GM18868 (cell line): ENCODE results near the gene ZFYVE28.
"Not testable (repeated sequence)": the region's sequence is repeated elsewhere in the genome, so short reads cannot be mapped to it uniquely, and the experiment has no call there.

Experiments used
- ATAC-seq: cut with Tn5 transposase; IDR thresholded peaks from one replicate; pipeline ENCODE4 v1.9.1; 2021; ENCODE audit warnings: mild to moderate bottlenecking, moderate library complexity; ENCODE audit not compliant: unreplicated experiment

The ZFYVE28 gene

DNA sequence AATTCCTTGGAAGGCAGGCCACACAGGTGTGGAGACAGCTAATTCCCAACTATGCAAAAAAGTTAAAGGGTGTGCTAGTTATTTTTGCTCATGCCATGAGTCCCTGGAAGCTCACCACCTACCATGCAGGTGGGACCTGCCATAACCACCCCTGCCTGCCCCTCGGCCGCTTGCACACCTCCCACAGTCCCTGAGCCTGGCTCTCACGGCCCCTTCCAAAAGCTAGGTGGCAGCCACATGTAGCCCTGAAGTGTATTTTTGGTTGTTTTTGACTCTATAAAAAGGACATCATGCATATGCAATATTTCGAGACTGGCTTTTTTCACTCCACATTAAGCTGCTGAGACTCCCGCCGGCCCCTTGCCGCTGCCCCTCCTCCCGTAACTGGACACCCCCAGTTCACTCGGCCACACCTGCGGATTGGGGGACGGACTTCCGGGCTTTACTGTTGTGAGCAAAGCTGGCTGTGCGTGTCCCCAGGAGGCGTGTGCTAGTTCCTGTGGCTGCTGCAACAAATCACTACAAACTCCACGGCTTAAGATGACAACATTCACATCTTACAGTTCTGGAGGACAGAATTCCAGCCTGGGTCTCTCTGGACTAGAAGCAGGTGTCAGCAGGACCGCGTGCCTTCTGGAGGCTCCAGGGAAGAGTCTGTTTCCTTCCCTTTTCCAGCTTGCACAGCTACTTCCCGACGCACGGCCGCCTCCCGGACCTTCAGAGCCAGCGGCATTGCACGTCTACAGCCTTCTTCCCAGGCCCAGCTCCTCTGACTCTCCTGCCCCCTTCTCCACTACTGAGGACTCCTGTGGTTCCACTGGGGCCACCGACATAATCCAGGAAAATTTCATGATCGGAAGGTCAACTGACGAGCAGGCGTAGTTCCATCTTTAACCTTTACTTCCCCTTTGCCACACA lies 24.8 kb downstream of the ZFYVE28 start:
- peak; percentile 39 for ATAC-seq

- no peak for ATAC-seq
Observed at GRCh38 chr4:2390784-2391421, 27.5 kb downstream of the ZFYVE28 start.

GRCh38 chr4:2390146-2390545 lies 28.3 kb downstream of the ZFYVE28 start:
- ATAC-seq, result no peak

- ATAC-seq, result no peak
Observed at GRCh38 chr4:2389691-2390090, 28.8 kb downstream of the ZFYVE28 start.

DNA sequence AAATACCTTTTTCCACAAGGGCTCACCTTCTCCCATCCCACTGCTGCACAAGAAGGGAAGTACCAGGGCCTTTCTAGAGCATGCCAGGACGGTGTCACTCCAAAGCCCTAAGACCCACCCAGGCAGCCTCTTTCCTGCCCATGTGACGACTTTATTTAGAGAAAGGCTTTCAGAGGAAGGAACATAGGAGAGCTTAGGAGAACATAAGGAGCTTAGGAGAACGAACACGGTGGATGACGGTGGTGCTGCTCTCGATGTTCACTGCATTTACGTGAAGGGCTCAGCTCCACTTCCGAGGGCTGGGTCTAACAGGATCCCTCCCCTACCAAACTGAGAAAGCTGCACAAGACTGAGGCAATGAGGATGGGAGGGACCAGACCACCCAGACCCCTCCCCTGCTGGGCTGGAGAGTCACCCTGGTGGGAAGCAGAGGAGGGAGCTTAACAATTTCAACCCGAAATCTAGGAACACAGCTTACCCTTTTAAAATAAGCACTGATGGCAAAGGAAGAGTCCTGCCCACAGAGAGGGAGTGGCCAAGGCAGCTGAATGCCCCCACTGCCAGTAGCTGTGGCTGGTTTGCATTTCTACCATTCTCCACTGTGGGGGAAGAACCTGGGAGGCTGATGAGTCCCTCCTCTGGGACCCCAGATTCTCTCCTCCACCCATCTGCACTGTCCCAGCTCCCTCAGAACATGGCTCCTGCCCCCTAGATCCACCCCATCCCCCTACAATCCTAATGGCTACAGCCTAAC lies 29.8 kb downstream of the ZFYVE28 start:
- ATAC-seq, result no peak

DNA sequence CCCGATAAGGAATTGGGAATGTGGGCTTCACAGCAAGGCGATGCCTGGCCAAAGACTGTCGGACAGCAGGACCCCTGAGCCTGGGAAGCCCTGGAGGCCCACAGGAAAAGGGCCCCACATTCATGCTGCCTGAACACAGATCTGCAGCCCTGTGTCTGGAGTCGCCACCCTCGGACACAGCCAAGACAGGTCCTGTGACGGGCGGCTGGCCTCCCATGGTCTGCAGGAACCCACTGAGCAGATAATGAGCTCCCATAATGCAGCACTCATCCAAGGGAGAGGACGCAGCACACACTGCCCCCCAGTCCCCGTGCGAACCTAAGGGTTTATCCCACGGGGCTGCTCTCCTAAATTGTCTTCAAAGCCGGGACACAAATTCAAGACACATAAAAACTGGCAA lies 30.6 kb downstream of the ZFYVE28 start:
- ATAC-seq, result no peak

- no peak for ATAC-seq
Observed at GRCh38 chr4:2387218-2387617, 31.2 kb downstream of the ZFYVE28 start.

DNA sequence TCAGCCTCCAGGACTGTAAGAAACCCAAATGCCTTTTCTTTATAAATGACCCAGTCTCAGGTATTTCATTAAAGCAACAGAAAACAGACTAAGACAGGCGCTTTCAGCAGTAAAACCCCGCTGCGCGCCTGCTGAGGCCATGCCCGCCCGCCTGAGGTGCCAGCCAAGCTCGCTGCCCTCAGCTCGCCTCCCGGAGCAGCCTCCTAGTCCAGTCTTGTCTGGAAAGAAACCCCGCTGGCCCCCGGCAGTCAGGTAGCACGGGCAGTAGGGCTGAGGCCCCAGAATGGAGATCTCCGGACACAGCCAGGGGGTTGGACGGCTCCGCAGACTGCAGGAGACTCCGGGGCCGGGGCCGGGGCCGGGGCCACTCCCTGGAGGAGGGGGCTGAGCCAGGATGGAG lies 31.7 kb downstream of the ZFYVE28 start:
- ATAC-seq, result no peak

DNA sequence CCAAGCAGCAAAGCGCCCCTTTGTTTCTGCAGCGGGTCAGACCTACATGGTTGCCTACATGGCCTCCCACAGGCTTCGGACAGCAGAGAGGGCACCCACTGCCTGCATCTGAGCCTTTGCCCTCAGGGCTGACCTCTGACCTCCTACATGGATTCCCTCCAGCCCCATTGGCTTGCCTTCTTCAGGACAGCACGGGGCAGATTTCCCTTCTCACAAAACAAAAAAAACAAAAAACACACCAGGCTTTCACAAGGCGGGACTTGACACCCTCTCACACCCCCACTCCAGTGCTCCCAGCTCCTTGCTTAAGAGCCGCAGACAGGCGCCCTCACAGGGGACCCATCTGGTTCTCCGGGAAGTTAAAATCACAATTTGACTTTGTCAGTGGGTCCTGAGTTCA lies 32.9 kb downstream of the ZFYVE28 start:
- no peak for ATAC-seq

DNA sequence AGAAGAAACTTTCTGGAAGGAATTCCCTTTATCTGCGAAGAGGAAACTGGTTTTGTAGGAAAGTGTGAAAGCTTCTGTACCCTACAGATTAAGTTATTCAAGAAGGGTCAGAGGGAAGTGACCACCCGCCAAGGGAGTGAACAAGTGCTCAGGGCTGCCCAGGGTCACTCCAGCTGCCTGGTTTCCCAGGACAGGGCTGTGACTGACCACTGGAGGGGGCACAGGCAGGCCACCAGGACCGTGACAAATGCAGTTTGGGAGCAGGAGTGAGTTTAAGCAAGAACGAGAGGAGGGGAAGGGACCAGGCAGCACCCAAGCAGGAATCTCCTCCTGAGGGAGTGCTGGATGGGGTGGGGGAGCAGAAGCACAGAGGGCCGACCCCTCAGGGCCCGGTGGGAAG lies 34.2 kb downstream of the ZFYVE28 start:
- no peak for ATAC-seq

GRCh38 chr4:2383760-2384159 lies 34.7 kb downstream of the ZFYVE28 start:
- ATAC-seq, result no peak

GRCh38 chr4:2383220-2383631 lies 35.2 kb downstream of the ZFYVE28 start:
- not testable (repeated sequence) for ATAC-seq

DNA sequence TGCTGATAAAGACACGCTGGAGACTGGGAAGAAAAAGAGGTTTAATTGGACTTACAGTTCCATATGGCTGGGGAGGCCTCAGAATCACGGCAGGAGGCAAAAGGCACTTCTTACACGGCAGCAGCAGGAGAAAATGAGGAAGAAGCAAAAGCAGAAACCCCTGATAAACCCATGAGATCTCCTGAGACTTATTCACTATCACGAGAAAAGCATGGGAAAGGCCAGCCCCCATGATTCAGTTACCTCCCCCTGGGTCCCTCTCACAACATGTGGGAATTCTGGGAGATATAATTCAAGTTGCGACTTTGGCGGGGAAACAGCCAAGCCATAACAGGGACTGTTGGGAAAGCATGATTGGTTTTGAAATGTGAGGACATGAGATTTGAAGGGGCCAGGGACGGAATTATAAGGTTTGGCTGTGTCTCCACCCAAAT lies 35.7 kb downstream of the ZFYVE28 start:
- ATAC-seq, result not testable (repeated sequence)

DNA sequence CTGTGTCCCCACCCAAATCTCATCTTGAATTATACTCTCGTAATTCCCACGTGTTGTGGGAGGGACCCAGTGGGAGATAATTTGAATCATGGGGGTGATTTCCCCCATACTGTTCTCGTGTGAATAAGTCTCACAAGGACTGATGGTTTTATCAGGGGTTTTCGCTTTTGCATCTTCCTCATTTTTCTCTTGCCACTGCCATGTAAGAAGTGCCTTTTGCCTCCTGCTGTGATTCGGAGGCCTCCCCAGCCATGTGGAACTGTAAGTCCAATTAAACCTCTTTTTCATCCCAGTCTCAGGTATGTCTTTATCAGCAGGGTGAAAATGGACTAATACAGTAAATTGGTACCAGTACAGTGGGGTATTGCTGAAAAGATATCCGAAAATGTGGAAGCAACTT lies 37.9 kb downstream of the ZFYVE28 start:
- ATAC-seq, result not testable (repeated sequence)

DNA sequence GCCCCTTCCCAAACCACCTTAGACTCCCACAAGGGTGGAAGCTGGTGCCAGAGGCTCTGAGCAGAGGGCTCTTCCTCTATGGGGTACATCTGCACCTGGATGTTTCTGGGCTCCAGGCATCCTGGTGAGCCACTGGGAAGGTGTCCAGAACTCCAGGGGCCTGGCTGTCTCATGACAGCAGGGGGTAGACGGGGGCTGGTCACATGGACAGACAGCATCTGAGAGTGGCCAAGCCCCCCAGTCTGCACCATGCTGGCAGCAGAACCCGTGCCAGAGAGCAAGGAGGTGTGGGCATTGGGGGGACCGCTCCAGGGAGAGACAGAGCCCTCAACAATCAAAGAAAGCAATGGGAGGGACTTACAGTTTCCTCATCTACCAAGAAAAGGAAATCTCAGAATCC lies 39.5 kb downstream of the ZFYVE28 start:
- ATAC-seq, result no peak

GRCh38 chr4:2378401-2378800 lies 40.0 kb downstream of the ZFYVE28 start:
- no peak for ATAC-seq

DNA sequence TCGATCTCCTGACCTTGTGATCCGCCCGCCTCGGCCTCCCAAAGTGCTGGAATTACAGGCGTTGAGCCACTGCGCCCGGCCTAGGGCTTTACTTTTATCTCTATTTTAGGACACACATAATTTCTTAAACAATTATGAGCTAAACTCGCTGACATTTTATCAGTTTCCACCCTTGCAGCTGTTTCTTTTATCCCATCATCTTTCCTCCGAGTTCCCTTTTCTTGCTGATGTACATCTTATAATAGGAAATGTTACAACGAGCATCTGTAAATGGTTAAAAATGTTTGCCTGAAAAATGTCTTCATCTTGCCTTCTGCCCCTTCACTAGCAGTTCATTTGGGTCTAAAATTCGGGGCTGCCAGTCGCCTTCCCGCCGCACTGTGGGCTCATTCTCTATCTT lies 41.2 kb downstream of the ZFYVE28 start:
- no peak for ATAC-seq

GRCh38 chr4:2375427-2375826 lies 43.0 kb downstream of the ZFYVE28 start:
- no peak for ATAC-seq

DNA sequence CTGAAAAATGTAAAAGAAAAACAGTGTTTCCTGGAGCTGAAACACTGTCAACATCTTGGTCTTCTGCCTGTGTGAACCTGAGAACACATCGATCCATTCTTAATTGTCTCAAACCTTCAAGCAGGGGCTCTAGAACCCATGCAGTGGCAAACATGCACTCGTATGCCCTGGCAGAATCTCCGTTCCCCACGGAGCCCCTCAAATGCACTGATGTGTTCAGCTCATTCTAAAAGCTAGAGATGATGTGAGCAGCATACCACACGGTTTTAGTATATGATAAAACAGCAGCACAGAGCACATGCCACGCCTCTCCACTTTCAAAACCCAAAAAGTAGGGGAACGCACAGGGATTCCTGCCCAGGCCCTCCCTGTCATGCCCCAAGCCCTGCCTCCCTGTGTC lies 44.9 kb downstream of the ZFYVE28 start:
- no peak for ATAC-seq

DNA sequence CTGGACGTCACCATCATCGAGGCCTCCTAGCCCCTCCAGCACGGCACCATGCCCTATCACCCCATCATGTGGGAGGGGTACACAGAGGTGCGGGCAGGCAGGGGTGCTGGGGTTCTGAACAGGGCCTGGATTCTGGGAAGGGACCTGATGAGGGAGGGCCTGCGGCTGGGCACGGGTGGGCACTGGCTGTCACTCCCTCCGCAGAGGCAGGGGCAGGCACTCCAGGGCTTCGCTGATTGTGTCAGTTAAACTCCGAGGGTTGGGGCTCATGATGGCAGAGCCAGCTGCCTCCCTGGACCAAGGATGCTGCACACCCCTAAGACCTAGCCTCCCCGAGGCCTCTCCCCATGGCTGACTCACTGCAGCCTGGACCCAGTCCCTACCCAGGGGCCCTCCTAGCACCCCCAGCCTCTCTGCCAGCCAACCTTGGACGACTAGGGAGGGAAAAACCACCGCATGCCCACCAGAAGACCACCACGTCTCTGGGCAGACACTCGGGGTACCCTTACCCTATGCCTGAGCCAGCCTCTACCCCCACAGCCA lies 45.9 kb downstream of the ZFYVE28 start:
- no peak for ATAC-seq

- ATAC-seq, result no peak
Observed at GRCh38 chr4:2371765-2372487, 46.5 kb downstream of the ZFYVE28 start.
